SK-N-SH (cell line): ENCODE measurements around the gene GABRB3. TPM values are rescaled to one million over a fixed set of nuclear protein-coding genes. Genes with fewer than 3 reads are reported as not detected.

Source experiments
- CTCF ChIA-PET: fragments of 300-600, 350-600 bp; formaldehyde crosslinking; extraction: SDS; loops from one replicate; lab custom pipeline; 2021; lab: Yijun Ruan, JAX
- POLR2A ChIA-PET: fragments of 350-600 bp; sonication (Branson Sonifier 250); formaldehyde crosslinking; extraction: SDS; loops from one replicate; lab custom pipeline; 2020; ENCODE audit warnings: antibody characterized with exemption, inconsistent platforms; lab: Yijun Ruan, JAX
- DNase-seq: peaks from one replicate; pipeline ENCODE4 v3.0.0; 2012
- H2AFZ ChIP-seq: fragments of 200-600 bp; sonication (generic); 2 replicates; pipeline ENCODE4 v1.8.1; 2016; ENCODE audit warnings: antibody characterized with exemption, mild to moderate bottlenecking, low read depth
- H3F3A ChIP-seq: fragments of 200-600 bp; sonication (generic); replicated peaks from 2 replicates; pipeline ENCODE3; 2016; ENCODE audit warnings: antibody characterized with exemption, mild to moderate bottlenecking; ENCODE audit not compliant: insufficient read depth
- H3K27ac ChIP-seq, 2 experiments: fragments of 200-500 bp in 1 of 2; fragments of 200-600 bp in 1 of 2; sonication (Bioruptor generic) in 1 of 2; sonication (generic), shearing (Covaris generic) in 1 of 2; 2 replicates each; pipeline versions ENCODE4 v1.5.1 to v1.6.1; 2014 to 2016; ENCODE audit warnings: low read depth in 2 of 2, inconsistent platforms in 1 of 2, low read length in 1 of 2, mild to moderate bottlenecking in 1 of 2, mixed read lengths in 1 of 2
- H3K27me3 ChIP-seq: fragments of 200-600 bp; sonication (generic), shearing (Covaris generic); 2 replicates; pipeline ENCODE4 v1.6.1; 2016; ENCODE audit warnings: mixed run types; ENCODE audit not compliant: insufficient read depth
- H3K36me3 ChIP-seq, 2 experiments: fragments of 200-500 bp in 1 of 2; fragments of 200-600 bp in 1 of 2; sonication (Bioruptor generic) in 1 of 2; sonication (generic) in 1 of 2; replicated peaks in 1 of 2; 2 replicates each; pipeline versions ENCODE3 to v1.5.1; 2014 to 2016; ENCODE audit warnings: low read length in 1 of 2, mild to moderate bottlenecking in 1 of 2; ENCODE audit not compliant: insufficient read depth in 2 of 2, control insufficient read depth in 1 of 2
- H3K4me1 ChIP-seq, 2 experiments: fragments of 200-500 bp in 1 of 2; fragments of 200-600 bp in 1 of 2; sonication (Bioruptor generic) in 1 of 2; sonication (generic), shearing (Covaris generic) in 1 of 2; 2 replicates each; pipeline versions ENCODE4 v1.5.1 to v1.6.1; 2014 to 2016; ENCODE audit warnings: low read depth in 1 of 2, low read length in 1 of 2, mixed run types in 1 of 2; ENCODE audit not compliant: insufficient read depth in 2 of 2, control insufficient read depth in 1 of 2
- H3K4me2 ChIP-seq: fragments of 200-600 bp; sonication (generic), shearing (Covaris generic); 2 replicates; pipeline ENCODE4 v1.6.1; 2017; ENCODE audit warnings: mixed run types
- H3K4me3 ChIP-seq, 2 experiments: fragments of 200-500 bp in 1 of 2; fragments of 200-600 bp in 1 of 2; sonication (Bioruptor generic) in 1 of 2; sonication (generic), shearing (Covaris generic) in 1 of 2; 2 replicates each; pipeline versions ENCODE4 v1.5.1 to v1.8.1; 2014 to 2016; ENCODE audit warnings: low read depth in 2 of 2, inconsistent platforms in 1 of 2, low read length in 1 of 2, mild to moderate bottlenecking in 1 of 2, mixed read lengths in 1 of 2, moderate library complexity in 1 of 2
- H3K79me2 ChIP-seq: fragments of 200-600 bp; sonication (generic); 2 replicates; pipeline ENCODE4 v1.8.1; 2017; ENCODE audit warnings: mild to moderate bottlenecking; ENCODE audit not compliant: insufficient read depth
- H3K9ac ChIP-seq: fragments of 200-600 bp; sonication (generic); 2 replicates; pipeline ENCODE4 v1.6.1; 2017; ENCODE audit warnings: mixed run types
- H3K9me2 ChIP-seq: fragments of 200-600 bp; sonication (generic); 2 replicates; pipeline ENCODE4 v1.6.1; 2017; ENCODE audit warnings: mixed run types
- H3K9me3 ChIP-seq: fragments of 200-600 bp; sonication (generic); 2 replicates; pipeline ENCODE4 v1.6.1; 2017; ENCODE audit warnings: mixed run types, mild to moderate bottlenecking, moderate library complexity
- H4K20me1 ChIP-seq: fragments of 200-600 bp; sonication (generic); 2 replicates; pipeline ENCODE4 v1.6.1; 2017; ENCODE audit warnings: mild to moderate bottlenecking, mixed run types; ENCODE audit not compliant: insufficient read depth
- CHD2 ChIP-seq: fragments of 150-350 bp; IDR thresholded peaks from 2 replicates; pipeline ENCODE4 v1.6.1; 2018; ENCODE audit warnings: low read length; ENCODE audit not compliant: partially characterized antibody
- EP300 ChIP-seq, 2 experiments: IDR thresholded peaks; 2 replicates each; pipeline versions ENCODE4 v1.4.0 to v1.6.1; 2012; ENCODE audit warnings: borderline replicate concordance in 1 of 2, low read depth in 1 of 2, low read length in 1 of 2
- FOSL2 ChIP-seq: IDR thresholded peaks from 2 replicates; pipeline ENCODE4 v1.4.0; 2012; ENCODE audit warnings: low read depth, mild to moderate bottlenecking, moderate library complexity, borderline replicate concordance
- FOXJ3 ChIP-seq: sonication (generic); formaldehyde crosslinking; IDR thresholded peaks from 2 replicates; pipeline ENCODE4 v1.5.1; 2020; ENCODE audit warnings: mild to moderate bottlenecking, missing genetic modification reagents
- GATA2 ChIP-seq: sonication (generic); formaldehyde crosslinking; IDR thresholded peaks from 2 replicates; pipeline ENCODE4 v1.5.0; 2020; ENCODE audit warnings: mild to moderate bottlenecking, missing genetic modification reagents
- JUND ChIP-seq: IDR thresholded peaks from 2 replicates; pipeline ENCODE4 v1.4.0; 2012
- NFIC ChIP-seq: IDR thresholded peaks from 2 replicates; pipeline ENCODE4 v1.4.0; 2012; ENCODE audit warnings: borderline replicate concordance
- POLR2AphosphoS5 ChIP-seq: IDR thresholded peaks from 2 replicates; pipeline ENCODE4 v1.6.1; 2012; ENCODE audit warnings: low read depth, low read length
- SIN3A ChIP-seq: IDR thresholded peaks from 2 replicates; pipeline ENCODE4 v1.6.1; 2012; ENCODE audit warnings: low read depth, mild to moderate bottlenecking, low read length, moderate library complexity, borderline replicate concordance
- SMC3 ChIP-seq: IDR thresholded peaks from 2 replicates; pipeline ENCODE4 v1.6.1; 2012; ENCODE audit warnings: low read depth, low read length, improper control_type of control experiment
- TCF12 ChIP-seq: IDR thresholded peaks from 2 replicates; pipeline ENCODE4 v1.4.0; 2012
- YY1 ChIP-seq: IDR thresholded peaks from 2 replicates; pipeline ENCODE4 v1.4.0; 2012; ENCODE audit warnings: low read depth, mild to moderate bottlenecking
- WGBS: methylation state at CpG from one replicate; pipeline ENCODE4 v1.1.6; 2017; ENCODE audit warnings: low lambda C conversion rate; 5-methylcytosine and 5-hydroxymethylcytosine counted together
- polyA plus RNA-seq, 3 experiments: library from polyadenylated mRNA; depleted of rRNA; stranded (reverse); fragments of >200 nt; gene quantifications; 2 replicates each; pipeline ENCODE4 v1.2.3, GENCODE V29; 2012
- TF ChIP-seq, protein P1 (sequence below): IDR thresholded peaks from 2 replicates; pipeline ENCODE4; 2012
- TF ChIP-seq, protein P2 (sequence below): fragments of 150-350 bp; IDR thresholded peaks from 2 replicates; pipeline ENCODE4 v1.6.1; 2017; ENCODE audit warnings: antibody characterized with exemption, low read length, low read depth, borderline replicate concordance
- TF ChIP-seq, protein P3 (sequence below): IDR thresholded peaks from 2 replicates; pipeline ENCODE4 v1.6.1; 2012; ENCODE audit warnings: mild to moderate bottlenecking, low read depth, low read length, moderate library complexity
- TF ChIP-seq, protein P4 (sequence below): fragments of 200-600 bp; sonication (generic); IDR thresholded peaks from 2 replicates; pipeline ENCODE4 v1.6.1; 2017; ENCODE audit warnings: antibody characterized with exemption, mild to moderate bottlenecking, moderate library complexity
- TF ChIP-seq, protein P5 (sequence below): fragments of 150-350 bp; IDR thresholded peaks from 2 replicates; pipeline ENCODE4 v1.6.1; 2016; ENCODE audit warnings: mild to moderate bottlenecking, low read depth, low read length

Gene GABRB3
- polyA plus RNA-seq, 1 of the 3 experiments (the other 2 are of a cell fraction): 0.10 TPM

DNA sequence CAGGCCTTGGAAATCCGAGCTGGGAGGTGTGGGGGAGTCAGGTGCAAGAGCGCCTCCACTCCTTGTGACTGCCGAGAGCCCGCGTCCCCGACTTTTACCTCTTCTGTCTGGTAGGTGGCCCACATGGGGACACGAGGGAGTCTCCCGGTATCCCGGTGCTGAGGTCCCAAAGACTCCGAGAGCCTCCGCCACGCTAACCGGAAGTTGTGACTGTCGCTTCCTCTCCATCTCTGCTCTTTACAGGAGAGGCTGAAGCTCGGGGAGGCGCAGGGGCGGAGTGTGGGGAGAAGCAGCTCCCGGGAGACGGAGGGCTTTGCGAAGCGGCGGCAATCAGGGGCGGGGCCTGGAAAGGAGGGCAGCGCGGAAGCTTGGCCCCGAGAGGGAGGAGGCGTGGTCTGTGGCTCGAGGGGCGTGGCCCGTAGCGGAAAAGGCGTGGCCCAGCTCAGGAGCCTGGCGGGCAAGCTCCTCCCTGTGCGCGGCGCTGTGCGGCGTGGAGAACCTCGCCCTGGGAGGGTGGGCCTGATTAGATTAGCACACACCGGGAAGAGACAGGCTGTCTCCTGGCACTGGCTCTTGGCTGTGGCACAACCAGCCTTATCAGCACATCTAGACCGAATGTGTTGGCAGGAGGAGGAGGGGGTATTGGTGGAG, 143.9 kb downstream of the GABRB3 start:
- H3K9me3 ChIP-seq: no peaks in the 10 kb centered on the region
- no peak for DNase-seq
- CTCF ChIA-PET: interaction anchor here (0.7 kb wide), 1 partner anchor 8 kb away, joined by 3 read pairs; no protein-coding TSS in a partner anchor
- no peaks in the 10 kb centered on the region for H4K20me1 ChIP-seq
- 74% methylated on average over 27 of the region's 41 CpGs for WGBS
- H2AFZ ChIP-seq: no peak overlapping the region
- H3K36me3 ChIP-seq: no peaks in the 10 kb centered on the region
- H3K4me2 ChIP-seq: no peak overlapping the region
- H3K4me3 ChIP-seq: no peak overlapping the region
- TF ChIP-seq, protein P1, sequence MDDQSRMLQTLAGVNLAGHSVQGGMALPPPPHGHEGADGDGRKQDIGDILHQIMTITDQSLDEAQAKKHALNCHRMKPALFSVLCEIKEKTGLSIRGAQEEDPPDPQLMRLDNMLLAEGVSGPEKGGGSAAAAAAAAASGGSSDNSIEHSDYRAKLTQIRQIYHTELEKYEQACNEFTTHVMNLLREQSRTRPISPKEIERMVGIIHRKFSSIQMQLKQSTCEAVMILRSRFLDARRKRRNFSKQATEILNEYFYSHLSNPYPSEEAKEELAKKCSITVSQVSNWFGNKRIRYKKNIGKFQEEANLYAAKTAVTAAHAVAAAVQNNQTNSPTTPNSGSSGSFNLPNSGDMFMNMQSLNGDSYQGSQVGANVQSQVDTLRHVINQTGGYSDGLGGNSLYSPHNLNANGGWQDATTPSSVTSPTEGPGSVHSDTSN: no peak
- H3K27ac ChIP-seq: no peak overlapping the region
- no peaks in the 10 kb centered on the region for H3K27me3 ChIP-seq
- POLR2A ChIA-PET: no interaction called here
- no peak overlapping the region for H3K9ac ChIP-seq
- no peaks in the 10 kb centered on the region for H3F3A ChIP-seq
- no peaks in the 10 kb centered on the region for H3K79me2 ChIP-seq
- H3K4me1 ChIP-seq: no peaks in the 10 kb centered on the region; a peak in 1 of 4 replicates
- H3K9me2 ChIP-seq: no peaks in the 10 kb centered on the region

DNA sequence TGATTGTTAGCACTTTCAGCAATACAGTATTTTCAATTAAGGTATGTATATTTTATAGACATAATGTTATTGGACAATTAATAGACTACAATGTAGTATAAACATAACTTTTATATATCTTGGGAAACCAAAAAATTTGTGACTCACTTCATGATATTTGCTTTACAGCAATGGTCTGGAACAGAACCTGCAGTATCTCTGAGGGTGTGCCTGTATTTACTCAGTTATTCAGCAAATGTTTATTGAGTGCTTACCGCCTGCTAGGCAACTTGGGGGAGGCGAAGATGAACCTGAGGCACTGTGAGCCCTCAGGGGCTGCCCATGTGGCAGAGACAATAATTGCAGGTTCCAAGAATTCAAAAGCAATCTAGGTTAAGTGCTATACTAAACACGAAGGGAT, 144.8 kb downstream of the GABRB3 start:
- Histone ChIP-seq H3K27me3 (no peaks in the 10 kb centered on the region), H2AFZ (no peak overlapping the region), H3K9me3 (no peaks in the 10 kb centered on the region), H3K36me3 (no peaks in the 10 kb centered on the region), H3K4me1 (no peaks in the 10 kb centered on the region), H3K9me2 (no peaks in the 10 kb centered on the region), H3K4me2 (no peak overlapping the region), H3F3A (no peaks in the 10 kb centered on the region), H4K20me1 (no peaks in the 10 kb centered on the region), H3K4me3 (no peak overlapping the region), H3K27ac (no peak overlapping the region), H3K79me2 (no peaks in the 10 kb centered on the region), H3K9ac (no peak overlapping the region)
- TF ChIP-seq, protein P1: no peak
- no peak for TF ChIP-seq SIN3A
- TF ChIP-seq TCF12: no peak
- no peak for TF ChIP-seq YY1
- TF ChIP-seq FOXJ3 (CRISPR knock-in tag): no peak
- no peak for TF ChIP-seq JUND
- TF ChIP-seq, protein P2, sequence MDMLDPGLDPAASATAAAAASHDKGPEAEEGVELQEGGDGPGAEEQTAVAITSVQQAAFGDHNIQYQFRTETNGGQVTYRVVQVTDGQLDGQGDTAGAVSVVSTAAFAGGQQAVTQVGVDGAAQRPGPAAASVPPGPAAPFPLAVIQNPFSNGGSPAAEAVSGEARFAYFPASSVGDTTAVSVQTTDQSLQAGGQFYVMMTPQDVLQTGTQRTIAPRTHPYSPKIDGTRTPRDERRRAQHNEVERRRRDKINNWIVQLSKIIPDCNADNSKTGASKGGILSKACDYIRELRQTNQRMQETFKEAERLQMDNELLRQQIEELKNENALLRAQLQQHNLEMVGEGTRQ: no peak
- no peak for TF ChIP-seq CHD2
- no peak for TF ChIP-seq EP300 (IDR thresholded peaks at IDR 0.05; ENCODE audit: borderline replicate concordance in 1 of 2, low read depth in 1 of 2, low read length in 1 of 2)
- TF ChIP-seq FOSL2: no peak
- TF ChIP-seq POLR2AphosphoS5: no peak
- TF ChIP-seq, protein P3, sequence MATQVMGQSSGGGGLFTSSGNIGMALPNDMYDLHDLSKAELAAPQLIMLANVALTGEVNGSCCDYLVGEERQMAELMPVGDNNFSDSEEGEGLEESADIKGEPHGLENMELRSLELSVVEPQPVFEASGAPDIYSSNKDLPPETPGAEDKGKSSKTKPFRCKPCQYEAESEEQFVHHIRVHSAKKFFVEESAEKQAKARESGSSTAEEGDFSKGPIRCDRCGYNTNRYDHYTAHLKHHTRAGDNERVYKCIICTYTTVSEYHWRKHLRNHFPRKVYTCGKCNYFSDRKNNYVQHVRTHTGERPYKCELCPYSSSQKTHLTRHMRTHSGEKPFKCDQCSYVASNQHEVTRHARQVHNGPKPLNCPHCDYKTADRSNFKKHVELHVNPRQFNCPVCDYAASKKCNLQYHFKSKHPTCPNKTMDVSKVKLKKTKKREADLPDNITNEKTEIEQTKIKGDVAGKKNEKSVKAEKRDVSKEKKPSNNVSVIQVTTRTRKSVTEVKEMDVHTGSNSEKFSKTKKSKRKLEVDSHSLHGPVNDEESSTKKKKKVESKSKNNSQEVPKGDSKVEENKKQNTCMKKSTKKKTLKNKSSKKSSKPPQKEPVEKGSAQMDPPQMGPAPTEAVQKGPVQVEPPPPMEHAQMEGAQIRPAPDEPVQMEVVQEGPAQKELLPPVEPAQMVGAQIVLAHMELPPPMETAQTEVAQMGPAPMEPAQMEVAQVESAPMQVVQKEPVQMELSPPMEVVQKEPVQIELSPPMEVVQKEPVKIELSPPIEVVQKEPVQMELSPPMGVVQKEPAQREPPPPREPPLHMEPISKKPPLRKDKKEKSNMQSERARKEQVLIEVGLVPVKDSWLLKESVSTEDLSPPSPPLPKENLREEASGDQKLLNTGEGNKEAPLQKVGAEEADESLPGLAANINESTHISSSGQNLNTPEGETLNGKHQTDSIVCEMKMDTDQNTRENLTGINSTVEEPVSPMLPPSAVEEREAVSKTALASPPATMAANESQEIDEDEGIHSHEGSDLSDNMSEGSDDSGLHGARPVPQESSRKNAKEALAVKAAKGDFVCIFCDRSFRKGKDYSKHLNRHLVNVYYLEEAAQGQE: no peak
- TF ChIP-seq, protein P4, sequence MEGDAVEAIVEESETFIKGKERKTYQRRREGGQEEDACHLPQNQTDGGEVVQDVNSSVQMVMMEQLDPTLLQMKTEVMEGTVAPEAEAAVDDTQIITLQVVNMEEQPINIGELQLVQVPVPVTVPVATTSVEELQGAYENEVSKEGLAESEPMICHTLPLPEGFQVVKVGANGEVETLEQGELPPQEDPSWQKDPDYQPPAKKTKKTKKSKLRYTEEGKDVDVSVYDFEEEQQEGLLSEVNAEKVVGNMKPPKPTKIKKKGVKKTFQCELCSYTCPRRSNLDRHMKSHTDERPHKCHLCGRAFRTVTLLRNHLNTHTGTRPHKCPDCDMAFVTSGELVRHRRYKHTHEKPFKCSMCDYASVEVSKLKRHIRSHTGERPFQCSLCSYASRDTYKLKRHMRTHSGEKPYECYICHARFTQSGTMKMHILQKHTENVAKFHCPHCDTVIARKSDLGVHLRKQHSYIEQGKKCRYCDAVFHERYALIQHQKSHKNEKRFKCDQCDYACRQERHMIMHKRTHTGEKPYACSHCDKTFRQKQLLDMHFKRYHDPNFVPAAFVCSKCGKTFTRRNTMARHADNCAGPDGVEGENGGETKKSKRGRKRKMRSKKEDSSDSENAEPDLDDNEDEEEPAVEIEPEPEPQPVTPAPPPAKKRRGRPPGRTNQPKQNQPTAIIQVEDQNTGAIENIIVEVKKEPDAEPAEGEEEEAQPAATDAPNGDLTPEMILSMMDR: no peak
- TF ChIP-seq SMC3: no peak
- no peak for TF ChIP-seq NFIC
- TF ChIP-seq, protein P5, sequence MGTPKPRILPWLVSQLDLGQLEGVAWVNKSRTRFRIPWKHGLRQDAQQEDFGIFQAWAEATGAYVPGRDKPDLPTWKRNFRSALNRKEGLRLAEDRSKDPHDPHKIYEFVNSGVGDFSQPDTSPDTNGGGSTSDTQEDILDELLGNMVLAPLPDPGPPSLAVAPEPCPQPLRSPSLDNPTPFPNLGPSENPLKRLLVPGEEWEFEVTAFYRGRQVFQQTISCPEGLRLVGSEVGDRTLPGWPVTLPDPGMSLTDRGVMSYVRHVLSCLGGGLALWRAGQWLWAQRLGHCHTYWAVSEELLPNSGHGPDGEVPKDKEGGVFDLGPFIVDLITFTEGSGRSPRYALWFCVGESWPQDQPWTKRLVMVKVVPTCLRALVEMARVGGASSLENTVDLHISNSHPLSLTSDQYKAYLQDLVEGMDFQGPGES: no peak
- TF ChIP-seq GATA2 (CRISPR knock-in tag): no peak
- CTCF ChIA-PET: interaction anchor here (0.7 kb wide), 1 partner anchor 9 kb away, joined by 3 read pairs; no protein-coding TSS in a partner anchor
- POLR2A ChIA-PET: no interaction called here
- no peak for DNase-seq
- 27% methylated on average over 3 of the region's 3 CpGs for WGBS
